Panc1 (cell line): Measurements from ENCODE around the gene NDUFAF7. TPM values are rescaled to one million over a fixed set of nuclear protein-coding genes. Genes with fewer than 3 reads are reported as not detected.

Experiments
- ATAC-seq: fragments of 200-7000 bp; cut with Tn5 transposase; 2 replicates; pipeline ENCODE4 v1.9.1; 2020; ENCODE audit warnings: mild to moderate bottlenecking, moderate library complexity
- BruUV-seq: library from RNA; stranded (reverse); fragments of 400-500 nt; replicated peaks from 2 replicates; lab custom pipeline; 2021; lab: Mats Ljungman, UMichigan
- CTCF ChIA-PET: fragments of 300-600 bp; sonication (Branson Sonifier 250); formaldehyde crosslinking; loops from one replicate; lab custom pipeline; 2022; ENCODE audit warnings: antibody characterized with exemption; lab: Charles Lee
- POLR2A ChIA-PET: fragments of 300-600 bp; sonication (Branson Sonifier 250); formaldehyde crosslinking; loops from one replicate; lab custom pipeline; 2022; ENCODE audit warnings: antibody characterized with exemption; lab: Charles Lee
- DNase-seq: peaks from one replicate; pipeline ENCODE4 v3.0.0-alpha.2; 2010; ENCODE audit warnings: low read depth, low spot score
- H3K27ac ChIP-seq: 2 replicates; pipeline ENCODE4 v1.5.1; 2011; ENCODE audit warnings: mild to moderate bottlenecking, low read length, inconsistent platforms
- H3K27me3 ChIP-seq: fragments of 200-500 bp; sonication (Bioruptor generic); 2 replicates; pipeline ENCODE4 v1.6.0; 2014; ENCODE audit warnings: low read length, inconsistent platforms; ENCODE audit not compliant: control insufficient read depth, insufficient read depth
- H3K36me3 ChIP-seq: fragments of 200-500 bp; sonication (Bioruptor generic); 2 replicates; pipeline ENCODE4 v1.5.1; 2014; ENCODE audit warnings: inconsistent platforms, mild to moderate bottlenecking, low read length, moderate library complexity; ENCODE audit not compliant: control insufficient read depth, insufficient read depth
- H3K4me1 ChIP-seq: 2 replicates; pipeline ENCODE4 v1.5.1; 2011; ENCODE audit warnings: inconsistent platforms, mild to moderate bottlenecking, low read length, moderate library complexity; ENCODE audit not compliant: control insufficient read depth, insufficient read depth
- H3K4me3 ChIP-seq, 2 experiments: 2 replicates each; pipeline ENCODE4 v1.5.1; 2011 to 2012; ENCODE audit warnings: low read depth in 2 of 2, low read length in 2 of 2, mild to moderate bottlenecking in 2 of 2, inconsistent platforms in 1 of 2, moderate library complexity in 1 of 2
- H3K9me3 ChIP-seq: fragments of 200-500 bp; sonication (Bioruptor generic); 2 replicates; pipeline ENCODE4 v1.5.1; 2014; ENCODE audit warnings: low read depth, mild to moderate bottlenecking, inconsistent platforms, low read length, moderate library complexity; ENCODE audit not compliant: control insufficient read depth, insufficient read depth
- CTCF ChIP-seq: fragments of 450-650 bp; IDR thresholded peaks from 2 replicates; pipeline ENCODE4 v1.5.1; 2017; ENCODE audit warnings: mild to moderate bottlenecking
- POLR2AphosphoS5 ChIP-seq: IDR thresholded peaks from 2 replicates; pipeline ENCODE4 v1.6.1; 2012; ENCODE audit warnings: mild to moderate bottlenecking, low read depth, low read length, moderate library complexity
- REST ChIP-seq, 2 experiments: IDR thresholded peaks; 2 replicates each; pipeline ENCODE4 v1.6.1; 2011 to 2012; ENCODE audit warnings: low read depth in 2 of 2, control low read depth in 1 of 2, low read length in 1 of 2, mild to moderate bottlenecking in 1 of 2, moderate library complexity in 1 of 2; ENCODE audit not compliant: insufficient read depth in 1 of 2
- SIN3A ChIP-seq: IDR thresholded peaks from 2 replicates; pipeline ENCODE4 v1.6.1; 2012; ENCODE audit warnings: low read depth, mild to moderate bottlenecking, low read length, moderate library complexity, borderline replicate concordance; ENCODE audit not compliant: insufficient read depth
- TCF7L2 ChIP-seq: IDR thresholded peaks from 2 replicates; pipeline ENCODE4 v1.6.1; 2011; ENCODE audit warnings: mild to moderate bottlenecking, low read depth, low read length, inconsistent platforms
- in situ Hi-C: cut with HindIII; loops from 2 replicates; pipeline ENCODE4 v1.10.0; 2016; ENCODE audit warnings: low sequenced_read_pairs, low pct_unique_long_range_greater_than_20kb
- intact Hi-C: fragments of 100-400 bp; cut with micrococcal nuclease; formaldehyde crosslinking; loops from one replicate; pipeline ENCODE4 v1.10.0; 2022; ENCODE audit not compliant: unreplicated experiment
- total RNA-seq: library from RNA; stranded (reverse); gene quantifications from one replicate; pipeline ENCODE4 v1.2.1, GENCODE V29; 2021; ENCODE audit not compliant: unreplicated experiment

NDUFAF7 gene
- total RNA-seq, 1 experiment from 2014 or later: 17.7 TPM

- POLR2A ChIA-PET: no interaction called here
- no peak for ATAC-seq
- CTCF ChIA-PET: no interaction called here
Measured at GRCh38 chr2:37190290-37190689, 41.2 kb upstream of the NDUFAF7 start.

GRCh38 chr2:37191253-37191652, 40.2 kb upstream of the NDUFAF7 start:
- H3K4me1 ChIP-seq: 0 out of 2 replicates have a peak, but pooled peaks cover 4% of the 10 kb centered on the region
- ChIA-PET POLR2A (interaction anchor here (0.6 kb wide), 1 partner anchor 12 kb away, joined by 3 read pairs; no protein-coding TSS in a partner anchor), CTCF (interaction anchor here (0.7 kb wide), 2 partner anchors 40 to 132 kb away, joined by 3 to 5 read pairs; partner anchors contain the start of genes CEBPZ and NDUFAF7)
- H3K27me3 ChIP-seq: no peaks in the 10 kb centered on the region
- no peaks in the 10 kb centered on the region for H3K36me3 ChIP-seq
- no peaks in the 10 kb centered on the region for H3K9me3 ChIP-seq
- DNase-seq: no peak
- in situ Hi-C loops: no loop called here
- TF ChIP-seq REST (IDR thresholded peaks at IDR 0.05; ENCODE audit: insufficient read depth in 1 of 2, low read depth in 2 of 2, low read length in 1 of 2): no peak
- no peak for TF ChIP-seq CTCF
- no peak for TF ChIP-seq TCF7L2
- no peak overlapping the region for H3K27ac ChIP-seq
- intact Hi-C loops: no loop called here
- no TSS peak for BruUV-seq
- ATAC-seq: no peak
- H3K4me3 ChIP-seq: no peak overlapping the region

More at GRCh38 chr2:37190290-37190689, 41.2 kb upstream of the NDUFAF7 start:
- Histone ChIP-seq H3K27me3 (no peaks in the 10 kb centered on the region), H3K9me3 (no peaks in the 10 kb centered on the region), H3K36me3 (no peaks in the 10 kb centered on the region), H3K4me1 (0 out of 2 replicates have a peak, but pooled peaks cover 4% of the 10 kb centered on the region), H3K4me3 (no peak overlapping the region), H3K27ac (peak overlapping the region; percentile 31; the same call in 1 of the 2 replicates)
- TF ChIP-seq TCF7L2 (no peak), POLR2AphosphoS5 (no peak)
- intact Hi-C loops: no loop called here
- in situ Hi-C loops: no loop called here
- DNase-seq: no peak
- no TSS peak for BruUV-seq

- ChIA-PET CTCF (interaction anchor here (0.7 kb wide), 1 partner anchor 132 kb away, joined by 5 read pairs; no protein-coding TSS in a partner anchor), POLR2A (interaction anchor here (0.6 kb wide), 1 partner anchor 12 kb away, joined by 3 read pairs; no protein-coding TSS in a partner anchor)
- intact Hi-C loops (no loop called here), in situ Hi-C loops (no loop called here)
- H3K27ac ChIP-seq: no peak overlapping the region
- H3K9me3 ChIP-seq: no peaks in the 10 kb centered on the region
- H3K36me3 ChIP-seq: no peaks in the 10 kb centered on the region; the same call in 1 of the 2 replicates
- DNase-seq: no peak
- H3K27me3 ChIP-seq: no peaks in the 10 kb centered on the region
- no peak for ATAC-seq
- BruUV-seq: no TSS peak
- no peak overlapping the region for H3K4me3 ChIP-seq
- H3K4me1 ChIP-seq: 0 out of 2 replicates have a peak, but pooled peaks cover 4% of the 10 kb centered on the region
- TF ChIP-seq SIN3A: no peak
- TF ChIP-seq REST (IDR thresholded peaks at IDR 0.05; ENCODE audit: insufficient read depth in 1 of 2, low read depth in 2 of 2, low read length in 1 of 2): no peak
- no peak for TF ChIP-seq CTCF
- no peak for TF ChIP-seq TCF7L2
- no peak for TF ChIP-seq POLR2AphosphoS5
Measured at GRCh38 chr2:37191747-37192146, 39.7 kb upstream of the NDUFAF7 start.
